HG03060 (cell line): ENCODE results near the gene NELFCD.
A peak's percentile ranks its signal among the peaks of the same experiment; 100 is the strongest.

Experiments used
- ATAC-seq: cut with Tn5 transposase; IDR thresholded peaks from one replicate; pipeline ENCODE4 v1.9.1; 2021; ENCODE audit warnings: low read depth, moderate number of reproducible peaks; ENCODE audit not compliant: unreplicated experiment

The NELFCD gene

GRCh38 chr20:59042796-59043631, 62.0 kb downstream of the NELFCD start:
- peak; percentile 73 for ATAC-seq

- ATAC-seq, result no peak
Observed at GRCh38 chr20:59043698-59044097, 62.6 kb downstream of the NELFCD start.

- ATAC-seq, result no peak
Observed at GRCh38 chr20:59044295-59044694, 63.2 kb downstream of the NELFCD start.
